Measurements from ENCODE around the gene MYL5. TPM values are rescaled to one million over a fixed set of nuclear protein-coding genes. Genes with fewer than 3 reads are reported as not detected.
A peak's percentile ranks its signal among the peaks of the same experiment; 100 is the strongest.

Gene MYL5
- total and polyA plus RNA-seq, 2 of the 13 experiments (the other 11 are each of a cell fraction or from before 2014, with no cell fraction given) = 6.5 to 16.0 TPM

GRCh38 chr4:629915-630641, 44.3 kb upstream of the MYL5 start:
- FAIRE-seq (no peak), DNase-seq (ENCODE audit: low spot score) (no peak), ATAC-seq (no peak)
- BruUV-seq (replicated peaks) = no TSS peak
- in situ Hi-C loops (cut with HindIII; ENCODE audit: extremely low pct_ligation_motif_present, low pct_unique_long_range_greater_than_20kb) = no loop called here
- peak overlapping the region; percentile 12; the same call in 1 of the 2 replicates for H3K4me2 ChIP-seq (ENCODE audit: low read depth, low read length)
- intact Hi-C loops (cut with micrococcal nuclease; ENCODE audit: unreplicated experiment) = no loop called here
- no peak overlapping the region for H2AFZ ChIP-seq (ENCODE audit: low read length)
- no peaks in the 10 kb centered on the region for H3K79me2 ChIP-seq (ENCODE audit: insufficient read depth, low read length)
- no peaks in the 10 kb centered on the region for H4K20me1 ChIP-seq (ENCODE audit: insufficient read depth, low read length)
- H3K4me1 ChIP-seq (ENCODE audit: insufficient read depth, low read length) = peaks cover 8% of the 10 kb centered on the region
- peak overlapping the region in 1 of 3 experiments; percentile 23; a peak in 1 of 6 replicates for H3K4me3 ChIP-seq (replicated peaks in 1 of 3; ENCODE audit: insufficient read depth in 1 of 3, low read depth in 2 of 3, low read length in 3 of 3)
- no peak overlapping the region for H3K9ac ChIP-seq (ENCODE audit: insufficient read depth, low read depth, low read length)
- ChIA-PET CTCF (ENCODE audit: low intra/inter-chr PET ratio, low total read pairs) (no interaction called here), POLR2A (no interaction called here)
- no peak overlapping the region for H3K27ac ChIP-seq (ENCODE audit: extremely low read length, insufficient read depth, low read length)
- no peaks in the 10 kb centered on the region for H3K36me3 ChIP-seq (replicated peaks in 1 of 2; ENCODE audit: control insufficient read depth in 1 of 2, insufficient read depth in 2 of 2, low read length in 2 of 2)
- peak; percentile 7; the same call in 1 of the 2 replicates for TF ChIP-seq ZNF687 (CRISPR knock-in tag; IDR thresholded peaks at IDR 0.05)
- no peak for TF ChIP-seq ZNF605 (CRISPR knock-in tag; IDR thresholded peaks at IDR 0.05)
- WGBS (ENCODE audit: low lambda C conversion rate) = 16% methylated on average over 15 of the region's 20 CpGs
- peaks cover 14 to 69% of the 10 kb centered on the region in 2 experiments; a peak in 4 of 5 replicates for H3K27me3 ChIP-seq (ENCODE audit: control insufficient read depth in 1 of 2, insufficient read depth in 2 of 2, low read length in 2 of 2)
- no peaks in the 10 kb centered on the region for H3K9me3 ChIP-seq (ENCODE audit: low read length)

GRCh38 chr4:630656-631055, 43.7 kb upstream of the MYL5 start:
- H2AFZ ChIP-seq (ENCODE audit: low read length) = no peak overlapping the region
- FAIRE-seq (no peak), DNase-seq (ENCODE audit: low spot score) (no peak), ATAC-seq (no peak)
- H3K27ac ChIP-seq (ENCODE audit: extremely low read length, insufficient read depth, low read length) = no peak overlapping the region
- in situ Hi-C loops (cut with HindIII; ENCODE audit: extremely low pct_ligation_motif_present, low pct_unique_long_range_greater_than_20kb) = no loop called here
- CTCF ChIA-PET (ENCODE audit: low intra/inter-chr PET ratio, low total read pairs) = no interaction called here
- no peaks in the 10 kb centered on the region for H3K9me3 ChIP-seq (ENCODE audit: low read length)
- WGBS (ENCODE audit: low lambda C conversion rate) = 32% methylated on average over 9 of the region's 9 CpGs
- TF ChIP-seq ZNF687 (CRISPR knock-in tag; IDR thresholded peaks at IDR 0.05) = 0 out of 2 replicates have a peak, but pooled peaks have one; percentile 1
- TF ChIP-seq ZBTB25 (CRISPR knock-in tag; IDR thresholded peaks at IDR 0.05) = no peak
- no peaks in the 10 kb centered on the region for H3K79me2 ChIP-seq (ENCODE audit: insufficient read depth, low read length)
- H3K4me1 ChIP-seq (ENCODE audit: insufficient read depth, low read length) = peaks cover 8% of the 10 kb centered on the region
- H3K36me3 ChIP-seq (replicated peaks in 1 of 2; ENCODE audit: control insufficient read depth in 1 of 2, insufficient read depth in 2 of 2, low read length in 2 of 2) = no peaks in the 10 kb centered on the region
- no peak overlapping the region; the same call in 1 of the 2 replicates for H3K4me2 ChIP-seq (ENCODE audit: low read depth, low read length)
- POLR2A ChIA-PET = no interaction called here
- peaks cover 14 to 65% of the 10 kb centered on the region in 2 experiments; a peak in 4 of 5 replicates for H3K27me3 ChIP-seq (ENCODE audit: control insufficient read depth in 1 of 2, insufficient read depth in 2 of 2, low read length in 2 of 2)
- intact Hi-C loops (cut with micrococcal nuclease; ENCODE audit: unreplicated experiment) = no loop called here
- no peaks in the 10 kb centered on the region for H4K20me1 ChIP-seq (ENCODE audit: insufficient read depth, low read length)
- H3K9ac ChIP-seq (ENCODE audit: insufficient read depth, low read depth, low read length) = no peak overlapping the region
- H3K4me3 ChIP-seq (replicated peaks in 1 of 3; ENCODE audit: insufficient read depth in 1 of 3, low read depth in 2 of 3, low read length in 3 of 3) = peak overlapping the region in 1 of 3 experiments; percentile 23; a peak in 1 of 6 replicates
- no TSS peak for BruUV-seq (replicated peaks)
